ENCODE results near the gene EYA2. TPM values are rescaled to one million over a fixed set of nuclear protein-coding genes. Genes with fewer than 3 reads are reported as not detected.

The EYA2 gene
- total RNA-seq, 2 donors from 2014 or later, result 3.5 to 3.8 TPM

DNA sequence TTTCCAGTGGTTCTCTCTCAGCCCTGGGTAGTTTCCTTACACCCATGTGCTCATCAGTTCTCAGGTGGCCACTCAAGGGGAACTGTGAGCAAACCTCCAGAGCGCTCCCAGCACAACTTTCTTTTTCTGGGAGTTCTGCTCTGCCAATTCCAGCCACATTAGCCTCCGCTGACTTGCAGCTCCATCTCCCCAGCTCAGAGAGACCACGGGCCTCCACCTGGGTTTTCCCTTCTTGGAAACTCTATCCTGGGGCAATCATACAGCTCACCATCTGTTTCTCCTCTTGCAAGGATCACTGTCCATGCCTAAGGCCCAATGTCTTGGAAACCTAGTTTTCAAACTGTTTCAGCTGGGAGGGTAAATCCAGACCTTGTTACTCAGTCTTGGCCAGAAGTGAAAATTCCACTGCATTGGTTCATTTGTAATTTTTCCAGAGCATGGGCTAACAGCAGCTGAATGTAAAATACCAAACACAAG, 129.9 kb downstream of the EYA2 start:
- Histone ChIP-seq H3K4me1 (ENCODE audit: control insufficient read depth in 1 of 2, low read depth in 2 of 2) (peaks cover 8 to 31% of the 10 kb centered on the region in 2 donors), H3K9me3 (no peaks in the 10 kb centered on the region), H3K36me3 (no peaks in the 10 kb centered on the region), H3K27ac (peak overlapping the region in 1 of 2 donors; percentile 42), H3K27me3 (replicated peaks; ENCODE audit: insufficient read depth) (no peaks in the 10 kb centered on the region), H3K4me3 (peak overlapping the region; percentile 3)
- no peak for DNase-seq (ENCODE audit: low spot score)
- ATAC-seq (ENCODE audit: insufficient number of reproducible peaks, low FRiP score, low read depth), result no peak
- TF ChIP-seq, protein P1, sequence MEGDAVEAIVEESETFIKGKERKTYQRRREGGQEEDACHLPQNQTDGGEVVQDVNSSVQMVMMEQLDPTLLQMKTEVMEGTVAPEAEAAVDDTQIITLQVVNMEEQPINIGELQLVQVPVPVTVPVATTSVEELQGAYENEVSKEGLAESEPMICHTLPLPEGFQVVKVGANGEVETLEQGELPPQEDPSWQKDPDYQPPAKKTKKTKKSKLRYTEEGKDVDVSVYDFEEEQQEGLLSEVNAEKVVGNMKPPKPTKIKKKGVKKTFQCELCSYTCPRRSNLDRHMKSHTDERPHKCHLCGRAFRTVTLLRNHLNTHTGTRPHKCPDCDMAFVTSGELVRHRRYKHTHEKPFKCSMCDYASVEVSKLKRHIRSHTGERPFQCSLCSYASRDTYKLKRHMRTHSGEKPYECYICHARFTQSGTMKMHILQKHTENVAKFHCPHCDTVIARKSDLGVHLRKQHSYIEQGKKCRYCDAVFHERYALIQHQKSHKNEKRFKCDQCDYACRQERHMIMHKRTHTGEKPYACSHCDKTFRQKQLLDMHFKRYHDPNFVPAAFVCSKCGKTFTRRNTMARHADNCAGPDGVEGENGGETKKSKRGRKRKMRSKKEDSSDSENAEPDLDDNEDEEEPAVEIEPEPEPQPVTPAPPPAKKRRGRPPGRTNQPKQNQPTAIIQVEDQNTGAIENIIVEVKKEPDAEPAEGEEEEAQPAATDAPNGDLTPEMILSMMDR (IDR thresholded peaks at IDR 0.05), result no peak

- H3K9me3 ChIP-seq, result no peaks in the 10 kb centered on the region
- peaks cover 8 to 42% of the 10 kb centered on the region in 2 donors for H3K4me1 ChIP-seq (ENCODE audit: control insufficient read depth in 1 of 2, low read depth in 2 of 2)
- no peak for ATAC-seq (ENCODE audit: insufficient number of reproducible peaks, low FRiP score, low read depth)
- H3K27me3 ChIP-seq (replicated peaks; ENCODE audit: insufficient read depth), result no peaks in the 10 kb centered on the region
- H3K4me3 ChIP-seq, result no peak overlapping the region
- no peak overlapping the region for H3K27ac ChIP-seq
- H3K36me3 ChIP-seq, result no peaks in the 10 kb centered on the region
- DNase-seq (ENCODE audit: low spot score), result no peak
- TF ChIP-seq, protein P1 (IDR thresholded peaks at IDR 0.05), result no peak
Observed at GRCh38 chr20:47027042-47027441, 132.4 kb downstream of the EYA2 start.

- Histone ChIP-seq H3K36me3 (no peaks in the 10 kb centered on the region), H3K27ac (no peak overlapping the region), H3K27me3 (replicated peaks; ENCODE audit: insufficient read depth) (no peaks in the 10 kb centered on the region), H3K4me1 (ENCODE audit: control insufficient read depth in 1 of 2, low read depth in 2 of 2) (peaks cover 8 to 43% of the 10 kb centered on the region in 2 donors), H3K4me3 (no peak overlapping the region), H3K9me3 (no peaks in the 10 kb centered on the region)
- TF ChIP-seq, protein P1 (IDR thresholded peaks at IDR 0.05), result no peak
- DNase-seq (ENCODE audit: low spot score) (no peak), ATAC-seq (ENCODE audit: insufficient number of reproducible peaks, low FRiP score, low read depth) (no peak)
Observed at GRCh38 chr20:47027456-47027855, 132.8 kb downstream of the EYA2 start.

- TF ChIP-seq, protein P1 (IDR thresholded peaks at IDR 0.05), result no peak
- peaks cover 8 to 41% of the 10 kb centered on the region in 2 donors for H3K4me1 ChIP-seq (ENCODE audit: control insufficient read depth in 1 of 2, low read depth in 2 of 2)
- ATAC-seq (ENCODE audit: insufficient number of reproducible peaks, low FRiP score, low read depth) (no peak), DNase-seq (ENCODE audit: low spot score) (no peak)
- no peaks in the 10 kb centered on the region for H3K27me3 ChIP-seq (replicated peaks; ENCODE audit: insufficient read depth)
- H3K9me3 ChIP-seq, result no peaks in the 10 kb centered on the region
- no peak overlapping the region for H3K27ac ChIP-seq
- no peaks in the 10 kb centered on the region for H3K36me3 ChIP-seq
- no peak overlapping the region for H3K4me3 ChIP-seq
Observed at GRCh38 chr20:47028487-47028886, 133.8 kb downstream of the EYA2 start.

DNA sequence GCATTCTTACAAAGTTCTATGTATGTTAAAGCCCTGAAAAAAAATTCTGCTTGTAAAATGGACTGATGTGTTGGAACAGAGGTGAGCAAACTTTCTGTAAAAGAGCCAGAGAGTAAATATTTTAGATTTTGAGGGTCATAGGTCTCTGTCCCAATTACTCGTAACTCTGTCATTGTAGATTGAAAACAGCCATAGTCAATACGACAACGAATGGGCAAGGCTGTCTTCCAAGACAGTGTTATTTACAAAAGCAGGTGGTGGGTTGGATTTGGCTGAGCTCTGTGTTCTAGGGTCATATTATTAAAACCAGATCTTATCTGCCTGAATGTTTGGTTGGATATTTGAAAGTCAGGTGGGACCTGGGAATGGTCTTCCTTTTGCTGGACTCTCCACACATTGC, 135.2 kb downstream of the EYA2 start:
- Histone ChIP-seq H3K27ac (no peak overlapping the region), H3K4me1 (ENCODE audit: control insufficient read depth in 1 of 2, low read depth in 2 of 2) (peaks cover 2 to 28% of the 10 kb centered on the region in 2 donors), H3K9me3 (no peaks in the 10 kb centered on the region), H3K27me3 (replicated peaks; ENCODE audit: insufficient read depth) (no peaks in the 10 kb centered on the region), H3K4me3 (no peak overlapping the region), H3K36me3 (no peaks in the 10 kb centered on the region)
- ATAC-seq (ENCODE audit: insufficient number of reproducible peaks, low FRiP score, low read depth) (no peak), DNase-seq (ENCODE audit: low spot score) (no peak)
- TF ChIP-seq, protein P1 (IDR thresholded peaks at IDR 0.05), result no peak

All from thoracic aorta (tissue), 2 donors.